PC-3 (cell line): Measurements from ENCODE around the gene POLR2L. TPM values are rescaled to one million over a fixed set of nuclear protein-coding genes. Genes with fewer than 3 reads are reported as not detected.

Source experiments
- ATAC-seq: fragments of 200-7000 bp; cut with Tn5 transposase; 2 replicates; pipeline ENCODE4 v1.9.1; 2020; ENCODE audit warnings: mild to moderate bottlenecking, moderate library complexity
- BruUV-seq: library from RNA; stranded (reverse); fragments of 400-500 nt; replicated peaks from 2 replicates; lab custom pipeline; 2021; lab: Mats Ljungman, UMichigan
- CTCF ChIA-PET: fragments of 300-600 bp; sonication (Branson Sonifier 250); formaldehyde crosslinking; loops from one replicate; lab custom pipeline; 2022; ENCODE audit warnings: antibody characterized with exemption; lab: Charles Lee
- POLR2A ChIA-PET: fragments of 300-600 bp; sonication (Branson Sonifier 250); formaldehyde crosslinking; loops from one replicate; lab custom pipeline; 2022; ENCODE audit warnings: antibody characterized with exemption; ENCODE audit not compliant: unreplicated experiment; lab: Charles Lee
- DNase-seq: peaks from one replicate; pipeline ENCODE4 v3.0.0-alpha.2; 2015
- H2AFZ ChIP-seq: fragments of 300-600 bp; sonication (generic); 2 replicates; pipeline ENCODE4 v1.6.0; 2016; ENCODE audit warnings: antibody characterized with exemption, low read length
- H3F3A ChIP-seq: fragments of 300-600 bp; sonication (generic); one replicate; pipeline ENCODE4 v1.6.0; 2017; ENCODE audit warnings: antibody characterized with exemption, low read length, control low read depth, mild to moderate bottlenecking; ENCODE audit not compliant: unreplicated experiment
- H3K27ac ChIP-seq: fragments of 300-600 bp; sonication (generic); 2 replicates; pipeline ENCODE4 v1.5.1; 2016; ENCODE audit warnings: mild to moderate bottlenecking, low read length
- H3K27me3 ChIP-seq: fragments of 300-600 bp; sonication (generic); 2 replicates; pipeline ENCODE4 v1.6.1; 2016; ENCODE audit warnings: low read length, mixed read lengths
- H3K36me3 ChIP-seq: fragments of 300-600 bp; sonication (generic); 2 replicates; pipeline ENCODE4 v1.6.1; 2016; ENCODE audit warnings: low read depth, mixed run types, low read length, mixed read lengths
- H3K4me1 ChIP-seq: fragments of 300-600 bp; sonication (generic); 2 replicates; pipeline ENCODE4 v1.5.1; 2016; ENCODE audit warnings: low read length; ENCODE audit not compliant: insufficient read depth
- H3K4me2 ChIP-seq: fragments of 300-600 bp; sonication (generic); 2 replicates; pipeline ENCODE4 v1.6.0; 2016; ENCODE audit warnings: low read length
- H3K4me3 ChIP-seq: fragments of 300-600 bp; sonication (generic); 2 replicates; pipeline ENCODE4 v1.5.1; 2016; ENCODE audit warnings: mild to moderate bottlenecking, low read length, mixed read lengths
- H3K79me2 ChIP-seq: fragments of 300-600 bp; sonication (generic); 2 replicates; pipeline ENCODE4 v1.6.1; 2017; ENCODE audit warnings: low read length, mixed read lengths
- H3K9ac ChIP-seq: fragments of 300-600 bp; sonication (generic); 2 replicates; pipeline ENCODE4 v1.6.0; 2016; ENCODE audit warnings: mild to moderate bottlenecking, low read length
- H3K9me2 ChIP-seq: fragments of 300-600 bp; sonication (generic); replicated peaks from 2 replicates; pipeline ENCODE4 v1.6.1; 2016; ENCODE audit warnings: mixed run types, low read length, mixed read lengths
- H3K9me3 ChIP-seq: fragments of 300-600 bp; sonication (generic); 2 replicates; pipeline ENCODE4 v1.6.1; 2016; ENCODE audit warnings: low read length, mixed read lengths
- H4K20me1 ChIP-seq: fragments of 300-600 bp; sonication (generic); 2 replicates; pipeline ENCODE4 v1.6.1; 2016; ENCODE audit warnings: low read length, mixed read lengths
- EZH2 ChIP-seq: fragments of 300-600 bp; sonication (generic); IDR thresholded peaks from one replicate; pipeline ENCODE4 v1.6.1; 2017; ENCODE audit warnings: antibody characterized with exemption, mild to moderate bottlenecking, low read length; ENCODE audit not compliant: unreplicated experiment
- EZH2phosphoT487 ChIP-seq: fragments of 300-600 bp; sonication (generic); IDR thresholded peaks from 2 replicates; pipeline ENCODE4 v1.6.1; 2018; ENCODE audit warnings: mild to moderate bottlenecking, antibody characterized with exemption, low read length, borderline replicate concordance
- intact Hi-C: fragments of 100-400 bp; cut with micrococcal nuclease; formaldehyde crosslinking; loops from 2 replicates; pipeline ENCODE4 v1.9.0; 2023
- total RNA-seq: library from RNA; depleted of rRNA; stranded (reverse); fragments of >200 nt; gene quantifications from 2 replicates; pipeline ENCODE4 v1.2.3, GENCODE V29; 2014
- TF ChIP-seq, protein P1 (sequence below): fragments of 300-600 bp; sonication (generic); conservative IDR thresholded peaks from 2 replicates; pipeline ENCODE4 v1.5.1; 2017; ENCODE audit warnings: antibody characterized with exemption, low read depth, mild to moderate bottlenecking, low read length

Gene POLR2L
- total RNA-seq, 1 experiment from 2014 or later = 1,148 TPM

- no peak overlapping the region for H3K27ac ChIP-seq
- H3K4me3 ChIP-seq = no peak overlapping the region
- H3K9me3 ChIP-seq = no peaks in the 10 kb centered on the region
- H3K9ac ChIP-seq = no peak overlapping the region
- peaks cover 27% of the 10 kb centered on the region for H3K4me1 ChIP-seq
- TF ChIP-seq EZH2 = no peak
- TF ChIP-seq EZH2phosphoT487 = no peak
- TF ChIP-seq, protein P1, sequence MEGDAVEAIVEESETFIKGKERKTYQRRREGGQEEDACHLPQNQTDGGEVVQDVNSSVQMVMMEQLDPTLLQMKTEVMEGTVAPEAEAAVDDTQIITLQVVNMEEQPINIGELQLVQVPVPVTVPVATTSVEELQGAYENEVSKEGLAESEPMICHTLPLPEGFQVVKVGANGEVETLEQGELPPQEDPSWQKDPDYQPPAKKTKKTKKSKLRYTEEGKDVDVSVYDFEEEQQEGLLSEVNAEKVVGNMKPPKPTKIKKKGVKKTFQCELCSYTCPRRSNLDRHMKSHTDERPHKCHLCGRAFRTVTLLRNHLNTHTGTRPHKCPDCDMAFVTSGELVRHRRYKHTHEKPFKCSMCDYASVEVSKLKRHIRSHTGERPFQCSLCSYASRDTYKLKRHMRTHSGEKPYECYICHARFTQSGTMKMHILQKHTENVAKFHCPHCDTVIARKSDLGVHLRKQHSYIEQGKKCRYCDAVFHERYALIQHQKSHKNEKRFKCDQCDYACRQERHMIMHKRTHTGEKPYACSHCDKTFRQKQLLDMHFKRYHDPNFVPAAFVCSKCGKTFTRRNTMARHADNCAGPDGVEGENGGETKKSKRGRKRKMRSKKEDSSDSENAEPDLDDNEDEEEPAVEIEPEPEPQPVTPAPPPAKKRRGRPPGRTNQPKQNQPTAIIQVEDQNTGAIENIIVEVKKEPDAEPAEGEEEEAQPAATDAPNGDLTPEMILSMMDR = no peak
- no peak for DNase-seq
- ATAC-seq = no peak
- peaks cover 30% of the 10 kb centered on the region for H3K79me2 ChIP-seq
- H2AFZ ChIP-seq = no peak overlapping the region
- H3K9me2 ChIP-seq = no peaks in the 10 kb centered on the region
- intact Hi-C loops = no loop called here
- peaks cover 33% of the 10 kb centered on the region for H4K20me1 ChIP-seq
- H3K27me3 ChIP-seq = no peaks in the 10 kb centered on the region
- no TSS peak for BruUV-seq
- ChIA-PET CTCF (no interaction called here), POLR2A (no interaction called here)
- H3K36me3 ChIP-seq = peaks cover 29% of the 10 kb centered on the region
- H3F3A ChIP-seq = peaks cover 5% of the 10 kb centered on the region
- no peak overlapping the region for H3K4me2 ChIP-seq
Measured at GRCh38 chr11:815675-816432, 26.5 kb downstream of the POLR2L start.

DNA sequence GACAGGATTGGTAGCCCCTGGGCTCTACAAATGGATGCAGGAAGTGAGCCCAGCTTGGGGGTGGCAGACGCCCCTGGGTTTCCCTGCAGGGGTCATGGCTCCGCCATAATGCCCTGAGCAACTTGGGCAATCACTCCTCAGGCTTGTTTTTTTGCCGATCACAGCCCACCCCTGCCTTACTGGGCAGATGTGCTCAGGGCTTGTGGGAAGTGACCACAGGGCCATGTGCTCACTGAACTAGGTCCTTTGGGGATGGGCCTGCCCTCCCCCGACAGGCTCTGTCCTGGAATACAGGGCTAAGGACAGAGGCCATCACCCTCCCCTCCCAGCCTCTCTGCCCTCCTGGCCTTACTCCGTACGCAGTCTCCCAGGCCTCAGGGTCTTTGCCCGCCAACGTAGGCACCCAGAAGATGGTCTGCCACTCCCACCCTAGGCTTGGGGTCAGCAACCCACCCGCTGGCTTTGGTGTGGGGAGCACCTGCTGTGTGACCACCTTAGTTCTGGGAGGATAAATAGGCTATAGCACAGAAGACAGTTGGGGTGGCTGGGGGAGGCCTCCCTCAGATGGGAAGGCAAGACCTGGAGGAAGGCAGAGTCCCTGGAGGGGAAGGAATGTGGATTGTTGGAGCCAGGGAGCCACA lies 28.8 kb downstream of the POLR2L start:
- ATAC-seq (no peak), DNase-seq (no peak)
- Histone ChIP-seq H2AFZ (no peak overlapping the region), H3K79me2 (peaks cover 38% of the 10 kb centered on the region), H4K20me1 (peaks cover 34% of the 10 kb centered on the region), H3F3A (peaks cover 5% of the 10 kb centered on the region), H3K9me2 (no peaks in the 10 kb centered on the region), H3K36me3 (peaks cover 33% of the 10 kb centered on the region), H3K4me2 (no peak overlapping the region), H3K9ac (no peak overlapping the region), H3K27ac (no peak overlapping the region), H3K4me3 (no peak overlapping the region), H3K4me1 (peaks cover 18% of the 10 kb centered on the region), H3K27me3 (no peaks in the 10 kb centered on the region), H3K9me3 (no peaks in the 10 kb centered on the region)
- BruUV-seq = no TSS peak
- TF ChIP-seq, protein P1 = no peak
- POLR2A ChIA-PET = no interaction called here
- CTCF ChIA-PET = no interaction called here
- intact Hi-C loops = no loop called here

GRCh38 chr11:813072-813455 lies 29.3 kb downstream of the POLR2L start:
- ATAC-seq = no peak
- TF ChIP-seq, protein P1 = no peak
- TF ChIP-seq EZH2phosphoT487 (no peak), EZH2 (no peak)

More at GRCh38 chr11:813072-813455, 29.3 kb downstream of the POLR2L start:
- H2AFZ ChIP-seq = no peak overlapping the region
- peaks cover 33% of the 10 kb centered on the region for H3K36me3 ChIP-seq
- ChIA-PET POLR2A (no interaction called here), CTCF (no interaction called here)
- BruUV-seq = no TSS peak
- no peaks in the 10 kb centered on the region for H3K9me3 ChIP-seq
- peaks cover 5% of the 10 kb centered on the region for H3F3A ChIP-seq
- peaks cover 43% of the 10 kb centered on the region for H3K79me2 ChIP-seq
- H3K4me2 ChIP-seq = no peak overlapping the region
- no peaks in the 10 kb centered on the region for H3K27me3 ChIP-seq
- no peak overlapping the region for H3K4me3 ChIP-seq
- H3K4me1 ChIP-seq = peaks cover 20% of the 10 kb centered on the region
- intact Hi-C loops = no loop called here
- no peaks in the 10 kb centered on the region for H3K9me2 ChIP-seq
- H3K9ac ChIP-seq = no peak overlapping the region
- H4K20me1 ChIP-seq = peaks cover 34% of the 10 kb centered on the region
- no peak overlapping the region for H3K27ac ChIP-seq
- no peak for DNase-seq
